ENCODE measurements around the gene PTP4A2.
"Not testable (repeated sequence)": the region's sequence is repeated elsewhere in the genome, so short reads cannot be mapped to it uniquely, and the experiment has no call there.

The PTP4A2 gene

GRCh38 chr1:31923901-31924535, 14.2 kb downstream of the PTP4A2 start:
- ATAC-seq: no peak

DNA sequence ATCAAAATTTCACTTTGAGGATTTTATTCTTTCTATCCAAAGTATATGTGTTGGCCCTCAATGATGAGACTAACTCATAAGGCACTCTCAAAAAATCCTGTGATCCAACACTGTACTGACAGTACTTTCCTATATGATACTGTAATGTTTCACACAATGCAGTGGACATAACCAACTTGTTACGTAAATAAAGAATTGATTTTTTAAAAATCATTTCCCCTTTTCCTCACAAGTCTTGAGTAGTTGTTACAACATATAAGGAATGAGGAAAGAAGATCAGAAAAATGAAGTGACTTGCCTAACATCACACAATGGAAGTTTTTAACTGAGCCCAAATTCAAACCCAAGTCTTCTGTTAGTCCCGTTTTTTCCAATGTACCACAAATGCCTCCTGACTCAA, 17.2 kb downstream of the PTP4A2 start:
- ATAC-seq: no peak

DNA sequence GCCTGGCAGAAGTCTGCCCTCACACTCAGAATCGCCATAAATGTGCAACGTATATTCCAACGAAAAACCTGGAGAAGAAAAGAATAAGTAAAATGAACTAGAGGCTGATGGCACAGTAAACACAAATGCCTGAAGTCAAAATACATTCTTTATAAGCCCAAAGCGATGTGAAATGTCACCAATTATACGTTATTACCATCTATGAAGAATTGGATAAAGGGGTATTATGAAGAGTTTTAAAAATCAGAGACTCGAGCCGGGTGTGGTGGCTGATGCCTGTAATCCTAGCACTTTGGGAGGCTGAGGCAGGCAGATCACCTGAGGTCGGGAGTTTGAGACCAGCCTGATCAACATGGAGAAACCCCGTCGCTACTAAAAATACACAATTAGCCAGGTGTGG, 18.6 kb downstream of the PTP4A2 start:
- ATAC-seq: no peak

DNA sequence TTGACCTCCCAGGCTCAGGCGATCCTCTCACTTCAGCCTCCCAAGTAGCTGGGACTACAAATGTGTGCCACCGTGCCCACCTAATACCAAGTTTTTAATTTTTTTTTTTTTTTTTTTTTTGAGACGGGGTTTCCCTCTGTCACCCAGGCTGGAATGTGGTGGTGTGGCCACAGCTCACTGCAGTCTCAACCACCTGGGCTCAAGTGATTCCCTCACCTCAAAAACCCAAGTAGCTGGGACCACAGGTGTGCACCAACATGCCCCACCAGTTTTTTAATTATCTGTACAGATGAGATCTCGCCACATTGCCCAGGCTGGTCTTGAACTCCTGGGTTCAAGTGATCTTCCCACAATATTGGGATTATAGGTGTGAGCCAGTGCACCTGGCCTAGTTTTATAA, 22.7 kb downstream of the PTP4A2 start:
- ATAC-seq: no peak

GRCh38 chr1:31913968-31914367, 24.2 kb downstream of the PTP4A2 start:
- no peak for ATAC-seq

DNA sequence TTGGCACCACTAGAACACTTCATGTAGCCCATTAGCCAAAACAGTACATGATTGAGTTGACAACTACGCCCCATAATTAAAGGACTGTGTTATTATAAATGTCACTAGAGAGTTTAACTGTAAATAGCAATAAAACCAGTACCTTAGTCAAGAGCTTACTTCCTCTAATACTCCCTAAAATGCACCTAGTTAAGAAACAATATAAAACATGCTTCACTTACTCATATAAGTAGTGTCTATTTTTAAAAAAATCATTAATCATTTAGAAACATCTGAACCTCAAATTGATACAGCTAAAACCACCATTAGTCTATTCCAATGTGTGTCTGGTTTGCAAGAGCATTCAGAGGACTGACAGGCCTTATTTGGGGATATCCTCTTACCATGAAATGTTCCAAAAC, 25.3 kb downstream of the PTP4A2 start:
- peak; percentile 86 to 89 for ATAC-seq

DNA sequence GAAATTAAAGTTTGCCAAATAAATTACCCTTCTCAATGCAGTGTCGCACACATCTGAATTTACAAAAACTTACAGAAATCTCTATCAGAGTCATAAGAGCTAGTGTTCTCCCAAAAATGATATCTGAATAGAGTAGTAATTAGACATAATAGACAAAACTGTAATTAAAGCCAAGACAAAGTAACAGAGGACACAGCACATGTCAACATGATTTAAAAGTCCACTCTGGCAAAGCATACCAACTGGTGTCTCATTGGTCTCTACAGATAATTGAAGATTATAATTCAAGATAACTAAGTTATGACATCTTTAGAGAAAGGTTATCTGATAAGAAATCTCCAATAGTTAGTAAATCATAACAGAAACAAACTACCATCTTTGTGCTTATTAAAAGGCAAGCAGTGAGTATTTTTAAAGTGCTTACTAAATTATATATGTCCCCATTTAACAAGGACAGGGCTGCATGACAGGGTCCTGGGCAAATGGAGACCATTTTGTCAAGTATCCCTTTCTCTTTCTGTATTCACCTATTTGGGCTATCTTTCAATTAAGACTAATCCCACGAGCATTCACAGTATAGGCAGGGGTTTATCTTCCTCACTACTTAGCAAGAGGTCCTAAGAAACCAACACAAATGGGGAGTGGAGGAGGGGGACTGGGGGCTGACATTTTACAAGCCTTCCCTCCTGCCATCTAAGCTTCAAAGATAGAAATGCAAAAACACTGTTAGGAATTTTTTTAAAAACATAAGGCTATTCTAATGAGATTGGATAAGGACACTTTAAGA, 26.0 kb downstream of the PTP4A2 start:
- no peak for ATAC-seq

DNA sequence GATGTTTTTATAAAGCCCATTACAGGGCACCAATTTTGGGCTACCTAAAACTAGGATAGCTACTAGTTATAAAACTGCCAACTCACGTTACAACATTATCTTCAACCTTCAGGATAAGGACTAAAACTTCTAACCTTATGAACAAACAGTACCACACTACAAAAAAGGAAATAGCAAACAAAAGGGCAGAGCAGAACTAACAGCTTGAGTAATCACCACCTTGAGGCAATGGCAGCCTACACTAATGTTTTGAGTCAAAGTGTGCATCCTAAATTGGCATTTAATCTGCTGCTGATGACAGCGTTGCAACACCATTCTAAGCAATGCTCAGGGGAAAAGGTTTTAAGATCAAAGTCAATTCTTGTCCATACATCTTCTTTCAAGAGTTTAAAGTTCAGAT, 27.2 kb downstream of the PTP4A2 start:
- ATAC-seq: peak; percentile 36 to 52

DNA sequence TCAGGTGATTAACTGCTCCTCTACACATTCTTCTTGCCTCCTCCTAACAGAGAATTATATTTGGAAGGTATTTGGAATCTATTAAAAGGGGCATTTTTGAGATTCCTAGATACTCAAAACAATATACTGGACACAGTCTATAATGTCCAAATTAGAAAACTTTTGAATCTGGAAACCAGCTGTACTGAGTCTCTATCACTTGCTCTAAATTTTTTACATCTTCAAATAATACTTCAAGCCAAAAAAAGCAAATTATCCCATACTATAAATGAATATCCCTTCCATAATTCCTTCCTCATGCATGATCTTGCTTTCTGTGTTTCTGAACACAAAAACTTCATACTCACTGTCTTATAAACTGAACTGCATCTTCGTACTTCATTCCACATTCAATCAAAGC, 28.5 kb downstream of the PTP4A2 start:
- ATAC-seq: no peak

DNA sequence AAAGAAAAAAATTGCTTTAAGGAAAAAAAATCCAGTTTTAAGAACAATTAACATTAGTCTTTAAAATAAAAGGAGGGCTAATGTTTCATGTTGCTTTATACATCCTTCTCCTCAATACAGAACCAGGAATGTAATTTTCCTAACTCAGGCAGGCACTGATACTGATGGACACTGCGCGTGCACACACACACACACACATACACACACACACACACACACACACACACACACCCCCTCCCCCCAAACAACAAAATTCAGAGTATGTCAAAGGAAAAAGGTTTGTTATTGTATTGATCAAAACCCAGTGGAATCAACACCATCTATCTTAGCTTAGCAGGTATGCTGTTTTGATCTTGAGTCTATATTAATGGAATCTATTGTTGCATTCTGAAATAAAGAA, 31.6 kb downstream of the PTP4A2 start:
- ATAC-seq: no peak

DNA sequence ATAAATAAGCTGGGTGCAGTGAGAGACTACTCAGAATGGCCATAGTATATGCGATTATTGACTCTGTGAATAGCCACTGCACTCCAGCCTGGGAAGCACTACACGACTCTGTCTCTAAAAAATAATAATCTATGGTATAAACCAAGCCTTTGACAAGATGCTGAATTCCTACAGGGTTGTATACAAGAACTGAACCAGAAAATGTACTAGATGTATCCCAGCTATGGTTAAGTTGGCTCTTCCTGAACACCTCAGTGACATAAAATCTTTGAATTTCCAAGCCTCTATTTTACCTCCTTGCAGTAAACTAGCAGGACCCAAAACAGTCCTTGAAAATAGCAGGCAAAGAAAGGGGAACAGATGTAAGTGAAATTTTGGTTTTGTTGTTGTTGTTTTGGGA, 32.5 kb downstream of the PTP4A2 start:
- no peak for ATAC-seq

DNA sequence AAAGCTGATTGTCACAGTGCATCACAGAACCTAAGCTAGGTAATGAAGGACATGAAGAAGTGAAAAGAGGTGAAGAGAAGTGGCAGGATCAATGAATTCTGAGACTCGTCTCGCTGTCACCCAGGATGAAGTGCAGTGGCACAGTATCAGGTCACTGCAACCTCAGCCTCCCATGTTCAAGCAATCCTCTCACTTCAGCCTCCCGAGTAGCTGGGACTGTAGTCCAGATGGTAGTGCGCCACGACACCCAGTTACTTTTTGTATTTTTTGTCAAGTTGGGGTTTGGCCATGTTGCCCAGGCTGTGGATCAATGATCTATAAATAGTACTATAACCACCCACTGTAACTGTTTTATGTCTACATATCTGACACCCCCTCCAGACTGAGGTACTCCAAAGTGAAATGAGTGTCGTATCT, 33.1 kb downstream of the PTP4A2 start:
- no peak for ATAC-seq

DNA sequence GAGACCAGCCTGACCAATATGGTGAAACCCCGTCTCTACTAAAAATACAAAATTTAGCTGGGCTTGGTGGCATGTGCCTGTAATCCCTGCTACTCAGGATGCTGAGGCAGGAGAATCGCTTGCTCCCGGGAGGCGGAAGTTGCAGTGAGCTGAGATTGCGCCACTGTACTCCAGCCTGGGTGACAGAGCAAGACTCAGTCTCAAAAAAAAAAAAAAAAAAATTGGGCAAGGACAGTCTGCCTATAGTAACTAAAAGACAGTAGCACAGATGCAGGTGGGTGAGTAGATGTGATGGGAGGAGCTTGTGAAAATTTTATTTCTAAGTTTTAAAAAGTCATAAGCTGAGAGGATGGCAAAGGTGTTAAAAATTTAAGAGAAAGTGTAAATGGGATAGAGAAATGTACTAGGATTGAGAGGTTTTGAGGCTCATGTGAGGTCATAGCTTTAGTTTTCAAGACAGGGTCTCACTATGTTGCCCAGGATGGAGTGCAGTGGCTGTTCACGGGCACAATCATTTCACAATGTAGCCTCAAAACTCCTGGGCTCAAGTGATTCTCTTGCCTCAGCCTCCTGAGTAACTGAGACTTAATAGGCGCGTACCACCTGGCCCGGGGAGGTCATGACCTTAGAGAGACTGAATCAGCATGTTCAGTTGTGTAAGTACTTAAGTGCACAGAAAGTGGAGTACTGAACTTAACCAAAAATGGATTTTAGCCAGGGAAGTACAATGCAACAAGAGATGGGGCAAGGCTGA, 33.7 kb downstream of the PTP4A2 start:
- no peak for ATAC-seq

- ATAC-seq: no peak
Measured at GRCh38 chr1:31902510-31902860, 35.7 kb downstream of the PTP4A2 start.

DNA sequence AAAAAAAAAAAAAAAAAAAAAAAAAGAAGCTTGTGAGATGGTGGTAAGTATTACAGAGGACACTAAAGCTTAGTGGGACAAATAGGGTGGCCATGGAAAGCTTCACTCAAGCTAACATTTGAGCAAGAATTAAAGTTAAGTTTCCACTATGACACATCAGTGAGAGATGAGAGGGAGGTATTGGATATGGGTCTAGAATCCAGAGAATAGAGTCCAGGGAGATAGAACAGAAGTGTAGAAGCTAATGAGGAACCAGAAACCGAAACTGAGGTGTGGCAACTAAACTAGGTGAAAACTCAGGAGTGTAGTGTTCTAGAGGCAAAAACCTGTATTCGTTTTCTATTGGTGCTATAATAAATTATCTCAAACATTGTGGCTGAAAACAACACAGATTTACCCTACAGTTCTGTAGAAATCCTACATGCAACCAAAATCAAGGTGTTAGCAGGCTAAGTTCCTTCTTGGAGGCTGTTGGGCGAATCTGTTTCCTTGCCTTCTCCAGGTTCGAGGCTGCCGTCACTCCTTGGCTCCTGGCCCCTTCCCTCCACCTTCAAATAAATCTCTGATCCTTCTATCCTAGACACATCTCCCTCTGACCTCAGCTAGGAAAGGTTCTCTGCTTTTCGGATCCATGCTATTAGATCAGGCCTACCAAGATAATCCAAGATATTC, 36.2 kb downstream of the PTP4A2 start:
- ATAC-seq: no peak

GRCh38 chr1:31900790-31901189, 37.4 kb downstream of the PTP4A2 start:
- no peak for ATAC-seq

DNA sequence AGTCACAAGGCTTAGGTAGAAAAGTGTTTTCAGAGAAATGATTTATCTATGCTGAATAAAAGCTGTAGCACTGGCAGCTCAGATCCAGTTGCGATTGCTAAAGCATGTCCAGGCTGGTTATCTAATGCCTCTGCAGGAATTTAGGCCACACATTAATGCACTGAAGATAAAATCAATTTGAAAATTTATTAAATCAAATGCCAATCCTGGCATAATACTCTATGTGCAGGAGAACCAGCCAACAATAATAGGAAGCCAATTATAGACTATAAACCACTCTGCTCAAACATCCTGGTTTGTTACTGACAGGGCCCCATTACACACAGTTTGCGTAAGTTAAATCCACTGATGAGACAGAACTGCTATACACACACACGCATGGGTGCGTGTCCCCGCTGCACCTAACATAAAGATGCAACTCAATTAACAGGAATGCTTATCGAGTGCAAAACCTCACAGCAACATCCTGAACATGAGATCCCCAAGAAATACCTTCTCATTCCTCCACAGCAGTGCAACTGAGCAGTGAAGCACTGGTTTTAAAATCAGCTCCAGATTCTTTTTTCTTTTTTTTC, 40.6 kb downstream of the PTP4A2 start:
- no peak for ATAC-seq

- not testable (repeated sequence) for ATAC-seq
Measured at GRCh38 chr1:31895474-31896198, 42.5 kb downstream of the PTP4A2 start.

DNA sequence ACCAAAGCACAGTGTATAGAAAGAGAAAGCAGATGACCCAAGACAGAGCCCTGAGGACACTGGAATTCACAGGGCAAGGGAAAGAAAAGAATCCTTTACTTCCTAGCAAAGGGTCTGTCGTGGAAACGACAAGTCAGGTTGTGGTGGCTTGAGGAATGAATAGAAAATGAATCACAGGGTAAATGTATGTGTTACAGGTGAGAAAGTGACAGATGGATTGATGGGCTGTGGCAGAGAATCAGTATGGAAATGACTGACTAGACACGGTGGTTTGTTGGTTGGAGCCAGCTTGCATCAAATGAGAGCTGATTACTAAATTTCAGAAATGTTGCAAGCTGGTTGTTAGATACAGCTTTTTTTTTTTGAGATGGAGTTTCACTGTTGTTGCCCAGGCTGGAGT, 46.9 kb downstream of the PTP4A2 start:
- ATAC-seq: peak; percentile 70 to 79

DNA sequence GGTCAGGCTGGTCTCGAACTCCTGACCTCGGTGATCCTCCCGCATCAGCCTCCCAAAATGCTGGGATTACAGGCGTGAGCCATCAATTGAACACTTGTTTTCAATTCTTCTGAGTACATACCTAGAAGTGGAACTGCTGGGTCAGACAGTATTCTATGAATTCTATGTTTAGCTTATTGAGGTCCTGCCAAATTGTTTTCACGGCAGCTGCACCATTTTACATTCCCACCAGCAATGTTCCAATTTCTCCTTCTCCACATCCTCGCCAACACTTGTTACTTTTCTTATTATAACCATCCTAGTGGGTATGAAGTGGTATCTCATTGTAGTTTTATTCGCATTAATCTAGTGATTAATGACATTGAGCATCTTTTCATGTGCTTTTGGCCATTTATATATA, 49.9 kb downstream of the PTP4A2 start:
- ATAC-seq: no peak

DNA sequence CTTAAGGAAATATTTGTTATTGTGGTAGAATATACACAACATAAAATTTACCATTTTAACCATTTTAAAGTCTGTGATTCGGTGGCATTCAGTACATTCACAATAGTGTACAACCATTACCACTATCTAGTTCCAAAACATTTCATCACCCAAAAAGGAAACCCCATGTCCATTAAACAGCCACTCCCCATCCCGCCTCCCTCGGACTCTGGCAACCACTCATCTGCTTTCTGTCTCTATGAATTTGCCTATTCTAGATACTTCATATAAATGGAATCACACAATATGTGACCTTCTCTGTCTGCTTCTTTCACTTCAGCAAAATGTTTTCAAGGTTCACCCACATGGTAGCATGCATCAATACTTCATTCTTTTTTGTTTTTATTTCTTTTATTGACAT, 51.3 kb downstream of the PTP4A2 start:
- no peak for ATAC-seq

DNA sequence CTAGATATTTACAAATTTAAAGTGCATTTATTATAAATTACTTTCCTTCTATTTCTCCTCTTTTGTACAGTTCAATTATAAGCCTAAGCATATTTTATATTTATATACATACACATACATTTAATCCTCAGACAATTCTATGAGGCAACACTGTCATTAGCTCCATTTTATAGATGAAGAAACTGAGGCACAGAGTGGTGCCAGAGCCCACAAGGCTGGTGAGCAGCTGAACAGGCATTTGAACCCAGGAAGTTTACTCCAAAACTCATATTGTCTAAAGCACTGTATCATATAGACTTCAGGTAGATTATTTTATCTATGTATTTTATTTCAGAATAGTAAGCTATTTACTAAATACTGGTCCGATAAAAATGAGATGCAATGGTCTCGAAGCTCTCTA, 52.3 kb downstream of the PTP4A2 start:
- no peak for ATAC-seq
